Muscle layer of colon (tissue), 2 donors: ENCODE data around the gene BANP.
"Not testable (repeated sequence)": the region's sequence is repeated elsewhere in the genome, so short reads cannot be mapped to it uniquely, and the experiment has no call there.

Source experiments
- H3K27ac ChIP-seq: one replicate; pipeline ENCODE4 v1.7.0; 2013; ENCODE audit warnings: low read depth, mild to moderate bottlenecking, low read length, moderate library complexity
- H3K27me3 ChIP-seq, 2 donors: one replicate each; pipeline ENCODE4 v1.7.0; 2013; ENCODE audit warnings: low read length in 2 of 2, mild to moderate bottlenecking in 2 of 2; ENCODE audit not compliant: insufficient read depth in 2 of 2, control insufficient read depth in 1 of 2
- H3K36me3 ChIP-seq: one replicate; pipeline ENCODE4 v1.7.0; 2013; ENCODE audit warnings: mild to moderate bottlenecking, low read length; ENCODE audit not compliant: insufficient read depth
- H3K4me1 ChIP-seq: one replicate; pipeline ENCODE4 v1.7.0; 2013; ENCODE audit warnings: mild to moderate bottlenecking, low read length; ENCODE audit not compliant: insufficient read depth
- H3K4me3 ChIP-seq, 2 donors: one replicate each; pipeline ENCODE4 v1.7.0; 2013; ENCODE audit warnings: low read length in 2 of 2, low read depth in 1 of 2, mild to moderate bottlenecking in 1 of 2, moderate library complexity in 1 of 2
- H3K9ac ChIP-seq: one replicate; pipeline ENCODE4 v1.7.0; 2013; ENCODE audit warnings: low read length
- H3K9me3 ChIP-seq: one replicate; pipeline ENCODE4 v1.7.0; 2013; ENCODE audit warnings: mild to moderate bottlenecking, low read length
- donor health status: abdominal sarcoma.
- donor health status: Adenocarcinoma of cecum.

The BANP gene

DNA sequence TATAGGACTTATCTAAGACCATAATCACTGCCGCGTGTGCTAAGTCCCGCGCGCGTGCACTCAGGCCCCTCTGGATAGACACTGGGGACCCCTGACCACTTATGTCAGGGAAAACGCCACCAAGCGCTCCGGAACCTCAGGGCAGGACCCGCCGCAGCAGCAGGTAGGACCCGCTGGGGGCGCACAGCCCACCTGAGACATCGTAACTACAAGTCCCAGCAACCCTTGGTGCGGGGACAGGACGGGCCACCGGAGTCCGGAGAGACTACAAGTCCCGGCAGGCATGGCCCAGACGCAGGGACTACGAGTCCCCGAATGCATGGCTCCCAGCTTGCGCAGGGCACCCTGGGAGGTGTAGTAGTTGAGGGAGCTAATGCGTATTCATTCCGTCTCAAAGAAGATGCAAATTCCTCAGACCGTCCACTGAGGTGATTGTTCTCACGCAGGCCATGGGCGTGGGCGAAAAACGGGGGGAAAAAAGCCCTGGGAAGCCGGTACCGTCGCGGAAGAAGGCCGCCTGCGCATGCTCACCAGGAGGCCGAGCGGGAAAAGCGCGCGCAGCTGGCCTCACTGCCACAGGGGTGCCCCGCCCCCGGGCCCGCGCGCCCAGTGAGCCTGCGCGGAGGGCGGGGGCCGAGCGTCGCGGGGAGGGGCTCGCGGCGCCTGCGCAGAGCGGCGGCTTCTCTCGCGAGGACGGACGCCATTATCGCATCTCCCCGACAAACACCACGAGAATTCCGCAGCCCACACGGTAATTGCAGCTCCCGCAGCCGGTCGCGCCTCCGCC is at the start of gene BANP:
Gene BANP (plus strand): TSS at position 670 of the 787 bp plus-strand sequence. CDS start 23,682 bp downstream, outside the sequence.
- peak within 1 kb of the TSS; percentile 91 to 96 for H3K4me3 ChIP-seq
- H3K9me3 ChIP-seq = no peaks in the 10 kb centered on the region
- peak within 1 kb of the TSS; percentile 98 for H3K27ac ChIP-seq
- H3K9ac ChIP-seq = peak within 1 kb of the TSS; percentile 78
- peaks cover 22% of the 10 kb centered on the region for H3K4me1 ChIP-seq
- peaks cover 4% of the 10 kb centered on the region for H3K36me3 ChIP-seq
- no peaks in the 10 kb centered on the region for H3K27me3 ChIP-seq

GRCh38 chr16:87904963-87905362 is 46.3 kb upstream of the BANP start:
- H3K9ac ChIP-seq, H3K27ac ChIP-seq, H3K27me3 ChIP-seq, H3K9me3 ChIP-seq, H3K4me1 ChIP-seq, H3K4me3 ChIP-seq, H3K36me3 ChIP-seq: not testable (repeated sequence)

DNA sequence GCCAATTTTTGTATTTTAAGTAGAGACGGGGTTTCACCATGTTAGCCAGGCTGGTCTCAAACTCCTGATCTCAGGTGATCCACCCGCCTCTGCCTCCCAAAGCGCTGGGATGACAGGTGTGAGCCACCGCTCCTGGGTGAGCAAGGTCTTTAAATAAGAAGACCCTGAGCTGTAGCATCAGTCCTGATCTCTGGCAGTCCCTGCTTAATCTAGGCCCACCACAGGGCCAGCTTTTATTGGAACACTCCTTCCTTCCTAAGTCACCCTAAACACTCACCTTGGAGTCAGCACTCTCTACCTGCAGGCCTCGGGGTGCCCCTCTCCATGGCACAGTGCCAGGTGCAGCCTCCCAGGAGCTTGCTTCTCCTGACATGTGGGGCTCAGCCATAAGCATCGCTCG is 45.7 kb upstream of the BANP start:
- H3K27me3 ChIP-seq, H3K9ac ChIP-seq, H3K4me1 ChIP-seq, H3K9me3 ChIP-seq, H3K27ac ChIP-seq, H3K36me3 ChIP-seq, H3K4me3 ChIP-seq: not testable (repeated sequence)

DNA sequence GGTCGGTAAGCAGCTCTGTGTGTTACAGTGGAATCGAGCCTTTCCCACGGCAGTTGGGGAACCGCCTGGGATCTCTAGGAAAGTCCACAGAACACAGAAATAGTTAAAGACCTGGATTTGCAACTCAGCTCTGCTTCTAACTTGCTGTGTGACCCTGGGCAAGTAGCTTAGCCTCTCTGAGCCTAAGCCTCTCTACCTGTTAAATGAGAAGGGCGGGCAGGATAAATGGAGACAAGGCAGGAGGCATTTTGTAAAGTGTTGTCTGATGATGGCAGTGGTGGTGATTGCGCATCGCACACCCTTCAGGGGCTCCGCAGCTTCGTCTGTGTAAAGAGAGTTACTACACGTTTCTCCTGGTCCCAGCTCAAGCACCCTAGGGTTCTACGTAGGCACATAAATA is 43.1 kb upstream of the BANP start:
- not testable (repeated sequence) for H3K27ac ChIP-seq

DNA sequence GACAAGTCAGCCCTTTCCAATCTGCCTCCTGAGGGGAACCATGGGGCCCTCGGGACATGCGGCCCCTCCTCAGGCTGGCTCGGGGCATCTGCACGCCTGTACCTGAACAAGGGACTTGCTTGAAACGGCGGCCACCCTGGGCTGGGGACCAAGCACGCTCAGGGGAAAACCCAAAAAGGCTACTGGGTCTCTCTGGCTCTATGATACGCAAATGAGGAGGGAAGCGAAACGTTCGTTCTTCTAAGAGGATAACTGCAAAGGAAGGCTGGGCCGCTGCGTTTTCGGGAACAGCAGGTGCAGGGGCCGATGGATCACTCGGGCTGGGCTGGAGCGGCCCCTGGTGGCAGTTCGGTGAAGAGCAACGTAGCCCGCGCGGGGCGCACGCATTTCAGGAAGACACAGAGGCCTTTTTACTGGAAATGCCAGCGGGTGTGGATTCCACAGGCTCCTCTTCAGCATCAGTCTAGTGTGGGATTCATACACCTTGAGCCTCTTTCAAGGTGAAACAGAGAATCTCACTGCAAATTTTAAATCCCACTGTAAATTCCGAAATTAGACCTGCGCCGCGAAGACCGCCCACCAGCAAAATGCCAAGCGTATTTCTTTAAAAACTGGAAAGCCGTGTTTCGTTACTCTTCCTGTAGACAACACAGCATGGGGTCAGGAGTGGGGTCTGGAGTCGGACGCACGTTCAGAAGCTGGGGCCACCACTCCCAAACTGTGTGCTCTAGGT is 41.9 kb upstream of the BANP start:
- H3K27ac ChIP-seq, H3K4me3 ChIP-seq, H3K27me3 ChIP-seq, H3K9ac ChIP-seq, H3K9me3 ChIP-seq, H3K4me1 ChIP-seq, H3K36me3 ChIP-seq: not testable (repeated sequence)

More for the DNA sequence above, 43.1 kb upstream of the BANP start:
- not testable (repeated sequence) for H3K4me3 ChIP-seq, H3K4me1 ChIP-seq, H3K9ac ChIP-seq, H3K27me3 ChIP-seq, H3K9me3 ChIP-seq, H3K36me3 ChIP-seq

DNA sequence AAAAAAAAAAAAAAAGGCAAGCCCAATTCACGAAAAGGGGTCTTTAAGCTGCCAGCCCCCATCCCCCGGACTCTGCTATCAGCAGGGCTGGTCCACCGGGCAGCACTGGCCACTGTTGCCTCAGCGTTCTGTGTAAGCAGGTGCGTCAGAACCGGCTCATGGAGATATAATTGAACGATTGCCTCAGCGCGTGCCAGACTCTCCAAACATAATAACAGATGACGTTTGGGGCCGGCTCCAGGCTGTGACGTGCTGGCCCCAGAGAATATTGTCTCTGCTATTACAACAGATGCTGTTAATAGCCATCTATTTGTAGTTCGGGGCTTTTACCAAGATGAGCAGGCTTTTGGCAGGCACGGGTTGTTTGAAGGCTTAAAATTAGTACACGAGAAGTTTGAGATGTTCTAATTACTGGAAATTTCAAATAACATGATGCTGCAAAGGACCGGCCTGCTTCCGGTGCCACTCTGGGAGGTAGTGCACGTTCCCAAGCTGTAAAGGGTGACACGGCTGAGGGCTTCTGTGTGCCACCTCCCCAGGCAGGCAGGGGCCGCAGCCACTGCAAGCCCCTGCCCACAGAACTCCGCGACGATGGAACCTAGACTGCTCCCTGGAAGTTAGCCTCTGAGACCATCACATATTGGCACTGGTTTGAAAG is 40.0 kb upstream of the BANP start:
- H3K36me3 ChIP-seq, H3K27ac ChIP-seq: not testable (repeated sequence)

DNA sequence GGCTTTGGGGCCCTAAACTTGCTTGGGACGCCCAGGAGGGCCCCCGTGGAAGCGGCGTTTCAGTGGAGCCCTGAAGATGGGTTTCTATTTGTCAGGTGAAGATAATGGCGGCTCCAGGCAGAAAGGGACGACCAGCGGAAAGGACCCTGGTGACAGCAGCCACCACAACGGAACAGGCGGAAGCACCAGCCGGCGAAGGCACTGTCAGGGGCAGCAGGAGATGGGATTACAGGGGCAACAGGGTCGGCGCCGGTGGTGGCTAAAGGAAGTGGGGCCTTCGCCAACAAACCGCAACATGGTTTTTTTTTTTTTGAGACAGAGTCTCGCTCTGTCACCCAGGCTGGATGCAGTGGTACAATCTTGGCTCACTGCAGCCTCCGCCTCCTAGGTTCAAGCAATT is 38.5 kb upstream of the BANP start:
- not testable (repeated sequence) for H3K27me3 ChIP-seq, H3K9ac ChIP-seq, H3K4me1 ChIP-seq, H3K27ac ChIP-seq, H3K4me3 ChIP-seq, H3K9me3 ChIP-seq, H3K36me3 ChIP-seq

More for the DNA sequence above, 40.0 kb upstream of the BANP start:
- not testable (repeated sequence) for H3K4me3 ChIP-seq, H3K9me3 ChIP-seq, H3K27me3 ChIP-seq, H3K9ac ChIP-seq, H3K4me1 ChIP-seq

DNA sequence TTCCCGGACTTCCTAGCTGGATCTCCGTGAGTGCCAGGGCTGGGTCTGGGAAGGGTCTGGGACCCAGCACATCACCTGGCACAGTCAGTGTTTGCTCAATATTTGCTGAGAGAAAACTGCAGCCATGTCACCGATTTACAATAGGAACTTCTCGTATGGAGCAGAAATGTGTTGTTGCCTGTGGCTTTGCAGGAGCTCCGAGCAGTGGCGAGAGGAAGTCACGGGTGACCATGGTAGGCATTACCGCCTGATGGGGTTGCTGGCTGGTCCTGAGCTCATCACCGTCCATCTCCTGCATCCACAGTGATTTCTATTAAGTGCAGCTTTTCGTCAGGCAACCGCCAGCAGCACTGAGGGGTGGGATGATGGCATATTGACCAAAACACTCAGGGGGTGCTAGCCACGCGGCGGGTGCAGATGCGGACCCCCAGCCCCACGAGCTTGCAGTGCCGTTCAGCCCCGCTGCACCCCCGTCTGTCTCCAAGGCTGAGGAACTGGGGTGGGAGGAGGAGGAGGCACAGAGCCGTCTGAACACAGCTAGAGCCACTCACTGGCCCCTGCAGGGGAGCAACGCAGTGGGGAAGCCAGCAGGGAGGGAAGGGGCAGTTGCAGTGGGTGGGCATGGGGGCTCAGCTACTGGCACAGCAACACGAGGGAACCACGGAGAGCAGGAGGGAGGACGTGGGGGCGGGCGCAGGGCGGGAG is 37.1 kb upstream of the BANP start:
- not testable (repeated sequence) for H3K27me3 ChIP-seq, H3K9me3 ChIP-seq, H3K4me3 ChIP-seq, H3K4me1 ChIP-seq, H3K27ac ChIP-seq, H3K36me3 ChIP-seq, H3K9ac ChIP-seq

DNA sequence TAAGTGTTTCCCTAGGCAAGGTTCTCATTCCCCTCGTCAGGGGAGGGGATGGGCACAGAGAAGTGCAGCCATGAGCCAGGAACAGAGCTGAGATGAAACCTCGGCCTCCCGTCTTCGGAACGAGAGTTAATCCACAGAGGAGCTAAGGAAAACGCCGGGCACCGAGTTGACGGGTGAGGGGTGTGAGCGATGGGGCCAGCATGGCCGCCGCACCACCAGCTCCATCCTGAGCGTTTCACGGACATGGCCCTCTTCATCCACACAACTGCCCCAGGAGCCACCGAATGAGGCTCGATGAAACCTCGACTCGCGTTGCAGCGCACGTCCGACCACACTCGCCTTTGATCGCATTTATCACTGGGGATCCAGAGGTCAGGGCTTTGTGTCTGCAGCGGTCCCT is 36.4 kb upstream of the BANP start:
- Histone ChIP-seq H3K36me3 (no peaks in the 10 kb centered on the region), H3K9ac (no peak overlapping the region), H3K27me3 (no peaks in the 10 kb centered on the region), H3K4me1 (no peaks in the 10 kb centered on the region), H3K27ac (no peak overlapping the region), H3K9me3 (no peaks in the 10 kb centered on the region), H3K4me3 (no peak overlapping the region)

DNA sequence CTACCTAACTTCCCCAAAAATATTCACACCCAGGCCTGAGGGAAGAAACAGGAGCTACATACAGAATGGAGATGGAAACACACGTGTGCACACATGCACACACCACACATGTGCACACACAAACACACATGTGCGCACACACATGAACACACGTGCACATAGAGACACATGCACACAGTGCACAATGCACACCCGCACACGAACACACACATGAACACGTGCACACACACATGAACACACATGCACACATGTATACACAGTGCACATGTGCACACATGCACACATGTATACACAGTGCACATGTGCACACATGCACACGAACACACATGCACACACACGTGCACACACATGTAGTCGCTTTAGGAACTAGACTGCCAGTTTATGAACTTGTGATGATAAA is 33.7 kb upstream of the BANP start:
- Histone ChIP-seq H3K4me1 (no peaks in the 10 kb centered on the region), H3K9ac (no peak overlapping the region), H3K36me3 (no peaks in the 10 kb centered on the region), H3K27ac (no peak overlapping the region), H3K27me3 (no peaks in the 10 kb centered on the region), H3K4me3 (no peak overlapping the region), H3K9me3 (no peaks in the 10 kb centered on the region)

GRCh38 chr16:87918338-87918737 is 32.9 kb upstream of the BANP start:
- Histone ChIP-seq H3K4me3 (no peak overlapping the region), H3K9me3 (no peaks in the 10 kb centered on the region), H3K4me1 (no peaks in the 10 kb centered on the region), H3K9ac (no peak overlapping the region), H3K36me3 (no peaks in the 10 kb centered on the region), H3K27ac (no peak overlapping the region), H3K27me3 (no peaks in the 10 kb centered on the region)
